ENCODE data around the gene ACADSB.
A peak's percentile ranks its signal among the peaks of the same experiment; 100 is the strongest.

Gene ACADSB

GRCh38 chr10:122974023-122974422 lies 34.8 kb upstream of the ACADSB start:
- H3K27me3 ChIP-seq (ENCODE audit: control insufficient read depth in 1 of 2, insufficient read depth in 1 of 2, low read length in 2 of 2) = peaks cover 0 to 5% of the 10 kb centered on the region in 2 experiments
- 89% methylated on average over 5 of the region's 5 CpGs for WGBS
- DNase-seq = peak; percentile 6
- no peak overlapping the region for H3K4me3 ChIP-seq (ENCODE audit: insufficient read depth in 1 of 2, low read depth in 1 of 2, low read length in 2 of 2)
- H3K14ac ChIP-seq (ENCODE audit: low read length in 2 of 2) = no peak overlapping the region
- H3K27ac ChIP-seq (ENCODE audit: low read length, poor library complexity, severe bottlenecking) = no peak overlapping the region
- H4K8ac ChIP-seq (ENCODE audit: low read length) = no peak overlapping the region
- H2BK120ac ChIP-seq (ENCODE audit: low read depth, low read length) = no peak overlapping the region
- H3K23ac ChIP-seq (ENCODE audit: low read length in 2 of 2) = no peak overlapping the region
- no peak overlapping the region for H2BK15ac ChIP-seq (ENCODE audit: low read depth, poor library complexity, severe bottlenecking)
- H3K4me1 ChIP-seq (ENCODE audit: control insufficient read depth, insufficient read depth, low read depth, low read length) = no peaks in the 10 kb centered on the region
- no peak overlapping the region for H3K4me2 ChIP-seq (ENCODE audit: low read length, poor library complexity, severe bottlenecking)
- H2AFZ ChIP-seq (ENCODE audit: low read depth, low read length) = no peak overlapping the region
- H3K9ac ChIP-seq (ENCODE audit: low read length) = no peak overlapping the region
- H4K91ac ChIP-seq (ENCODE audit: low read length) = no peak overlapping the region
- H3K18ac ChIP-seq (ENCODE audit: low read depth in 1 of 2, low read length in 2 of 2) = no peak overlapping the region
- no peaks in the 10 kb centered on the region for H3K9me3 ChIP-seq (ENCODE audit: control insufficient read depth, low read length)
- no peaks in the 10 kb centered on the region for H3K79me1 ChIP-seq (replicated peaks; ENCODE audit: low read length, poor library complexity, severe bottlenecking)
- H2AK5ac ChIP-seq (ENCODE audit: low read length, severe bottlenecking) = no peak overlapping the region
- H2BK12ac ChIP-seq (ENCODE audit: low read length in 2 of 2) = no peak overlapping the region
- H2BK5ac ChIP-seq (ENCODE audit: low read depth, low read length, poor library complexity, severe bottlenecking) = no peak overlapping the region
- H3K36me3 ChIP-seq (ENCODE audit: control insufficient read depth in 1 of 2, insufficient read depth in 2 of 2, low read depth in 1 of 2, low read length in 2 of 2) = no peaks in the 10 kb centered on the region
- no peak overlapping the region for H3K4ac ChIP-seq (ENCODE audit: low read depth in 1 of 2, low read length in 2 of 2)

GRCh38 chr10:122974543-122975064 lies 34.2 kb upstream of the ACADSB start:
- Histone ChIP-seq H2BK120ac (ENCODE audit: low read depth, low read length) (no peak overlapping the region), H2BK5ac (ENCODE audit: low read depth, low read length, poor library complexity, severe bottlenecking) (no peak overlapping the region), H3K4me2 (ENCODE audit: low read length, poor library complexity, severe bottlenecking) (no peak overlapping the region), H3K4ac (ENCODE audit: low read depth in 1 of 2, low read length in 2 of 2) (no peak overlapping the region), H3K79me1 (replicated peaks; ENCODE audit: low read length, poor library complexity, severe bottlenecking) (no peaks in the 10 kb centered on the region), H2AFZ (ENCODE audit: low read depth, low read length) (no peak overlapping the region), H3K18ac (ENCODE audit: low read depth in 1 of 2, low read length in 2 of 2) (no peak overlapping the region), H3K14ac (ENCODE audit: low read length in 2 of 2) (no peak overlapping the region), H3K9ac (ENCODE audit: low read length) (no peak overlapping the region), H3K4me3 (ENCODE audit: insufficient read depth in 1 of 2, low read depth in 1 of 2, low read length in 2 of 2) (no peak overlapping the region), H3K4me1 (ENCODE audit: control insufficient read depth, insufficient read depth, low read depth, low read length) (no peaks in the 10 kb centered on the region), H3K9me3 (ENCODE audit: control insufficient read depth, low read length) (no peaks in the 10 kb centered on the region), H3K36me3 (ENCODE audit: control insufficient read depth in 1 of 2, insufficient read depth in 2 of 2, low read depth in 1 of 2, low read length in 2 of 2) (no peaks in the 10 kb centered on the region), H2BK15ac (ENCODE audit: low read depth, poor library complexity, severe bottlenecking) (no peak overlapping the region), H3K27ac (ENCODE audit: low read length, poor library complexity, severe bottlenecking) (no peak overlapping the region), H2BK12ac (ENCODE audit: low read length in 2 of 2) (no peak overlapping the region), H4K91ac (ENCODE audit: low read length) (no peak overlapping the region), H2AK5ac (ENCODE audit: low read length, severe bottlenecking) (no peak overlapping the region), H3K23ac (ENCODE audit: low read length in 2 of 2) (no peak overlapping the region), H3K27me3 (ENCODE audit: control insufficient read depth in 1 of 2, insufficient read depth in 1 of 2, low read length in 2 of 2) (peaks cover 0 to 5% of the 10 kb centered on the region in 2 experiments), H4K8ac (ENCODE audit: low read length) (no peak overlapping the region)
- 75% methylated on average over 2 of the region's 3 CpGs for WGBS
- no peak for DNase-seq

- Histone ChIP-seq H3K14ac (ENCODE audit: low read length in 2 of 2) (peak within 1 kb of the TSS in 1 of 2 experiments; percentile 98), H3K9me3 (ENCODE audit: control insufficient read depth, low read length) (no peaks in the 10 kb centered on the region), H4K8ac (ENCODE audit: low read length) (peak within 1 kb of the TSS; percentile 100), H2BK12ac (ENCODE audit: low read length in 2 of 2) (peak within 1 kb of the TSS in 1 of 2 experiments; percentile 75), H2BK15ac (ENCODE audit: low read depth, poor library complexity, severe bottlenecking) (no peak within 1 kb of the TSS), H3K23ac (ENCODE audit: low read length in 2 of 2) (peak within 1 kb of the TSS in 1 of 2 experiments; percentile 34), H3K27ac (ENCODE audit: low read length, poor library complexity, severe bottlenecking) (peak within 1 kb of the TSS; percentile 82), H2BK120ac (ENCODE audit: low read depth, low read length) (peak within 1 kb of the TSS; percentile 66), H3K4me3 (ENCODE audit: insufficient read depth in 1 of 2, low read depth in 1 of 2, low read length in 2 of 2) (peak within 1 kb of the TSS; percentile 86 to 90), H3K4me2 (ENCODE audit: low read length, poor library complexity, severe bottlenecking) (peak within 1 kb of the TSS; percentile 81), H3K27me3 (ENCODE audit: control insufficient read depth in 1 of 2, insufficient read depth in 1 of 2, low read length in 2 of 2) (no peaks in the 10 kb centered on the region), H3K79me1 (replicated peaks; ENCODE audit: low read length, poor library complexity, severe bottlenecking) (peaks cover 5% of the 10 kb centered on the region), H2AK5ac (ENCODE audit: low read length, severe bottlenecking) (no peak within 1 kb of the TSS), H3K18ac (ENCODE audit: low read depth in 1 of 2, low read length in 2 of 2) (peak within 1 kb of the TSS; percentile 97 to 98), H4K91ac (ENCODE audit: low read length) (peak within 1 kb of the TSS; percentile 99), H2AFZ (ENCODE audit: low read depth, low read length) (peak within 1 kb of the TSS; percentile 98), H3K4me1 (ENCODE audit: control insufficient read depth, insufficient read depth, low read depth, low read length) (peaks cover 2% of the 10 kb centered on the region), H3K4ac (ENCODE audit: low read depth in 1 of 2, low read length in 2 of 2) (peak within 1 kb of the TSS; percentile 91 to 96), H3K36me3 (ENCODE audit: control insufficient read depth in 1 of 2, insufficient read depth in 2 of 2, low read depth in 1 of 2, low read length in 2 of 2) (peaks cover 3 to 9% of the 10 kb centered on the region in 2 experiments), H2BK5ac (ENCODE audit: low read depth, low read length, poor library complexity, severe bottlenecking) (peak within 1 kb of the TSS; percentile 87), H3K9ac (ENCODE audit: low read length) (peak within 1 kb of the TSS; percentile 93)
- peak; percentile 94 for DNase-seq
- 2% methylated on average over 49 of the region's 73 CpGs for WGBS
Measured at GRCh38 chr10:122980209-122981065, 28.4 kb upstream of the ACADSB start, which contains the start of gene PSTK. Gene PSTK (plus strand): TSS chr10:122980401. CDS start chr10:122980480, 79 bp downstream.

DNA sequence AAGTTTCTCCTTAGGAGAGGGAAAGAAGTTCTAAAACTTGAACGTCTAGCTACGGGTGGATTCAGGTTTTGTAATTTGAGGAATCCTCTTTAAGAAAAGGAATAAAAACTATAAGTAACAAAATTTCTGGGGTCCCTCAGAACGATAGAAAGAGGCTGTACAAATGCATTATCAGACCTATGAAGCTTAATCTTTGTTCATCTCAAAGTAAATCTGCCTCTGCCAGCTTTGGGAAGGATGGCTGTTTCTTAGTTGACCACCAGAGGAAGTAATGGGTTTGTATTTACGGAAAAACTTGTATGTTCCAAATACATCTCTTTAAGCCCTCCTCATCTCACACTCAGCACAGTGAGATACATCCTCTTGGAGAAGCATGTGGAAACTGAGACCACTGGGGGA lies 27.7 kb upstream of the ACADSB start:
- Histone ChIP-seq H3K27ac (ENCODE audit: low read length, poor library complexity, severe bottlenecking) (no peak overlapping the region), H4K91ac (ENCODE audit: low read length) (no peak overlapping the region), H3K4me2 (ENCODE audit: low read length, poor library complexity, severe bottlenecking) (peak overlapping the region; percentile 61), H3K18ac (ENCODE audit: low read depth in 1 of 2, low read length in 2 of 2) (no peak overlapping the region), H3K36me3 (ENCODE audit: control insufficient read depth in 1 of 2, insufficient read depth in 2 of 2, low read depth in 1 of 2, low read length in 2 of 2) (peaks cover 3 to 9% of the 10 kb centered on the region in 2 experiments), H3K4ac (ENCODE audit: low read depth in 1 of 2, low read length in 2 of 2) (no peak overlapping the region), H3K14ac (ENCODE audit: low read length in 2 of 2) (no peak overlapping the region), H3K23ac (ENCODE audit: low read length in 2 of 2) (no peak overlapping the region), H3K27me3 (ENCODE audit: control insufficient read depth in 1 of 2, insufficient read depth in 1 of 2, low read length in 2 of 2) (no peaks in the 10 kb centered on the region), H2AK5ac (ENCODE audit: low read length, severe bottlenecking) (no peak overlapping the region), H2BK15ac (ENCODE audit: low read depth, poor library complexity, severe bottlenecking) (no peak overlapping the region), H2BK120ac (ENCODE audit: low read depth, low read length) (no peak overlapping the region), H3K4me3 (ENCODE audit: insufficient read depth in 1 of 2, low read depth in 1 of 2, low read length in 2 of 2) (peak overlapping the region in 1 of 2 experiments; percentile 90), H4K8ac (ENCODE audit: low read length) (no peak overlapping the region), H2BK5ac (ENCODE audit: low read depth, low read length, poor library complexity, severe bottlenecking) (no peak overlapping the region), H2BK12ac (ENCODE audit: low read length in 2 of 2) (no peak overlapping the region), H3K79me1 (replicated peaks; ENCODE audit: low read length, poor library complexity, severe bottlenecking) (peaks cover 5% of the 10 kb centered on the region), H3K9me3 (ENCODE audit: control insufficient read depth, low read length) (no peaks in the 10 kb centered on the region), H2AFZ (ENCODE audit: low read depth, low read length) (no peak overlapping the region), H3K9ac (ENCODE audit: low read length) (peak overlapping the region; percentile 69), H3K4me1 (ENCODE audit: control insufficient read depth, insufficient read depth, low read depth, low read length) (peaks cover 2% of the 10 kb centered on the region)
- WGBS = no CpG with 5 or more reads among the region's 4 CpGs
- DNase-seq = peak; percentile 71
